ENCODE data around the gene COG4. TPM values are rescaled to one million over a fixed set of nuclear protein-coding genes. Genes with fewer than 3 reads are reported as not detected.

Gene COG4
- 10 to 100 TPM; 24.5 to 32.9 (median 30.7) TPM for total RNA-seq
- long read RNA-seq, transcript COG4-201 (19 exons, 2,833 nt) = major isoform, 5 of 7 reads
- long read RNA-seq, partial matches to known transcripts = 2 of 7 reads
- long read RNA-seq, other reads (novel, unspliced or antisense) = 0 of 7 reads

DNA sequence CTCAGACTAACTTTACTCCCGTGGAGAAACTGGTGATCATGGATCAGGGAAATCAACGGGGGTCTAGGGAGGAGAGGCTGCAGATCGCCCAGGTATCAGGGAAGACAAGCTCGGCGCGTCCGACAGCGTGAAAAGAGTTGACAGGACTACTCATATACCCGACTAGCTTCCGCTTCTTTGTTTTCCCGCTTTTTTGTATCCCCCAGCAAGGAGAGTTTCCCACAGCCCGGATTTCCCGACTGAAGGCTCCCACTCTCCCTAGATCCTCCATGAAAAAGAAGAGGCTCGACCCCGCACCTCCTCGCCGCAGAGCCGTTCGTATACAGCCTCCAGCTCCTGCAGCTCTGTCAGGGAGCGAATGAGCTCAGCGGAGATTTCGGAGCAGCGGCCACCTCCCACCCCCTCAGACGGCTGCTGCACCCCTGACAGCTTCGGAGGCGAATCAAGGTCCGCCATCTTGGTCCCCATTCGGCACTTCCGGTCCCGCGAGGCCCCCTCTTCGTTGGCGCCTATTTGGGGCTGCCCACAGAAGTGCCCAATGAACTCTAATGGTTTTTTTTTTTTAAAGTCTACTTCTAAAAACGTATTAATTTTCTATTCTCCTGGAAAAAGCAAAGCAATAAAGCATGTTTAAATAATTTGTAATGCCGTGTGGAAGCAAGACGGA lies at the start of gene COG4:
TSS of gene COG4 (minus strand) at position 479 of the 667 bp plus-strand sequence. CDS start at position 468, 11 bp downstream.
- WGBS (ENCODE audit: insufficient coverage, low coverage, low lambda C conversion rate, missing lambda C conversion rate) = 0% methylated on average over 27 of the region's 36 CpGs
- peaks cover 0 to 14% (median 1%) of the 10 kb centered on the region in 4 donors for H3K36me3 ChIP-seq
- peak within 1 kb of the TSS; percentile 70 to 96 (median 92) for H3K4me3 ChIP-seq
- H3K4me1 ChIP-seq = peaks cover 0 to 33% (median 7%) of the 10 kb centered on the region in 4 donors
- DNase-seq (peak; percentile 86 to 90 (median 87)), ATAC-seq (peak; percentile 92 to 95 (median 94))
- H3K27ac ChIP-seq = peak within 1 kb of the TSS; percentile 73 to 81 (median 78)
- no peak for TF ChIP-seq CTCF (IDR thresholded peaks at IDR 0.05)
- TF ChIP-seq POLR2A (IDR thresholded peaks at IDR 0.05) = peak; percentile 43
- no peaks in the 10 kb centered on the region for H3K27me3 ChIP-seq
- no peaks in the 10 kb centered on the region for H3K9me3 ChIP-seq
- intact Hi-C loops (cut with DNase I) = no loop called here

DNA sequence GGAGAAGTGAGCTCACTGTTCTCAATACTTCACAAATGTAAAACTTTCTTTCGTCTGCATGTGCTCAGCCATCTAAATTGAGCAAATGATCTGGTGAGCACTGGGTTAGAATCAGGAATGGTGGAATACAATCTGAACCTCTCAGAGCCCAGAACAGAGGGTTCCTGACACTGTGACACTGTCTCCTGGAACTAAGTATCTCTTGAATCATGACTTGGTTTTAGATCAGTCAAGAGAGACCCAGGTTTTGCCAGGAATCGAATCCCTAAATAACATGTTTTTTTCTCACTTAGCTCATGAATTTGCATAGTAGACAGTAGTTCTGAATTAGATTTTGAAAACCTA lies 49.5 kb upstream of the COG4 start:
- H3K36me3 ChIP-seq = peaks cover 9 to 55% (median 38%) of the 10 kb centered on the region in 4 donors
- intact Hi-C loops (cut with DNase I) = no loop called here
- TF ChIP-seq CTCF (IDR thresholded peaks at IDR 0.05) (no peak), POLR2A (IDR thresholded peaks at IDR 0.05) (no peak)

DNA sequence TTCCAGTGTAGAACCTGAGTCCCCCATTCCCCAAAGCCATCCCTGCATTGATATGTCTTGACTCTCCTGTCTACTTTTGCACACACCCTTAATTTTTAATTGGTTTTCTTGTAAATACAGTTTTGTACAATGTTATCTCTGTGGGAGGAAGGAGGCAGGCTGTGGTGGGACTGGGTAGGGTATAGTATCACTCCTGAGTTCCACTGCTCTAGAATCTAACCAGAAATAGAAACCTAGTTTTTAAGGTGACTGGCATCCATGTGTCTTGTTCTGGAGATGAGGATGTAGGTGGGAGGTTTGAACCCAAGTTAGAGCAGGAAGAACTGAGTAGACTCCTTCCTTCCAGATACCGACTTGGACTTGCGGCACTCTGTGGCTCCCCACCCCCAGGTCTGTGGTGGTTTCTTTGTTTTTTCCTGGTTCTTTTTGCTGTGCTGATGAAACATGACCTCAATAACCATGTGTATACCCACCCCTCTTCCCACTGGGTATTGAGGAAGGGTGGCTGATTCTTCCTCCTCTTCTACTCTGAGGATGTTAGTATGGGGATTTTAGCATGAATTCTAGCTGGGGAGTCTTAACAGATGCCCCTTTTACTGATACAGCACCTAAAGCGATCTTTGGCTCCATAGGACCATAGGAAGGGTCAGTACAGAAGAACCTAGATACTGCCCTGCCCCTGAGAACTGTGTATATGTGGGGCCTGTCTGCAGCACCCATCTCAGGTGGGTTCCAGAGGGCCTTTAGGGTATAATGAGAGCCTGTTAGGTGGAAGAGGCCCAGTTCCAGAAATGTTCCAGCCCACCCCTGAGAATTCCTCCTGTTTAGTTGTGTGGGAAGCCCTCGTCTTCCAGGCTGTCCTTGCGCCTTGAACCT lies 48.9 kb upstream of the COG4 start:
- H3K27ac ChIP-seq = peak overlapping the region in 2 of 3 donors; percentile 19 to 45
- H3K4me1 ChIP-seq = peaks cover 0 to 25% (median 0%) of the 10 kb centered on the region in 4 donors

More for the DNA sequence above, 49.5 kb upstream of the COG4 start:
- no peak for DNase-seq
- ATAC-seq = no peak
- H3K4me3 ChIP-seq = no peak overlapping the region
- WGBS (ENCODE audit: insufficient coverage, low coverage, low lambda C conversion rate, missing lambda C conversion rate) = 80% methylated on average over 2 of the region's 2 CpGs
- H3K27me3 ChIP-seq = no peaks in the 10 kb centered on the region
- H3K9me3 ChIP-seq = no peaks in the 10 kb centered on the region
- peak overlapping the region in 2 of 3 donors; percentile 19 to 45 for H3K27ac ChIP-seq
- H3K4me1 ChIP-seq = peaks cover 0 to 25% (median 0%) of the 10 kb centered on the region in 4 donors

DNA sequence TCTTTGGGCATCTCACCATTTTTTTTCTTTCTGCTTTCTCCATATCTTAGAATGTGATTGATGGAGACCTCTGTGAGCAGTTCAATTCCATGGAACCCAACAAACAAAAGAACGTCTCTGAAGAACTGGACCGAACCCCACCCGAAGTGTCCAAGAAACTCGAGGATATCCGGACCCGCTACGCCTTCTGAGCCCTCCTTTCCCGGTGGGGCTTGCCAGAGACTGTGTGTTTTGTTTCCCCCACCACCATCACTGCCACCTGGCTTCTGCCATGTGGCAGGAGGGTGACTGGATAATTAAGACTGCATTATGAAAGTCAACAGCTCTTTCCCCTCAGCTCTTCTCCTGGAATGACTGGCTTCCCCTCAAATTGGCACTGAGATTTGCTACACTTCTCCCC lies 48.3 kb upstream of the COG4 start:
- no peak for DNase-seq
- intact Hi-C loops (cut with DNase I) = no loop called here
- TF ChIP-seq CTCF (IDR thresholded peaks at IDR 0.05) (no peak), POLR2A (IDR thresholded peaks at IDR 0.05) (no peak)
- Histone ChIP-seq H3K36me3 (peaks cover 11 to 68% (median 50%) of the 10 kb centered on the region in 4 donors), H3K27ac (no peak overlapping the region), H3K4me1 (peaks cover 0 to 23% (median 0%) of the 10 kb centered on the region in 4 donors), H3K4me3 (no peak overlapping the region), H3K9me3 (no peaks in the 10 kb centered on the region), H3K27me3 (no peaks in the 10 kb centered on the region)
- no peak for ATAC-seq
- 77% methylated on average over 7 of the region's 8 CpGs for WGBS (ENCODE audit: insufficient coverage, low coverage, low lambda C conversion rate, missing lambda C conversion rate)

More for the DNA sequence above, 48.9 kb upstream of the COG4 start:
- Histone ChIP-seq H3K36me3 (peaks cover 9 to 61% (median 43%) of the 10 kb centered on the region in 4 donors), H3K9me3 (no peaks in the 10 kb centered on the region), H3K4me3 (no peak overlapping the region), H3K27me3 (no peaks in the 10 kb centered on the region)
- no peak for DNase-seq
- ATAC-seq = peak in 2 of 4 donors; percentile 15 to 26
- WGBS (ENCODE audit: insufficient coverage, low coverage, low lambda C conversion rate, missing lambda C conversion rate) = 88% methylated on average over 3 of the region's 5 CpGs
- TF ChIP-seq POLR2A (IDR thresholded peaks at IDR 0.05) = no peak
- intact Hi-C loops (cut with DNase I) = no loop called here
